ENCODE data around the gene UBE4B.

The UBE4B gene

GRCh38 chr1:10045480-10046355, 13.0 kb downstream of the UBE4B start:
- no peak for TF ChIP-seq CTCF (IDR thresholded peaks at IDR 0.05; ENCODE audit: borderline replicate concordance, insufficient read depth, low read depth, low read length)
- no peak overlapping the region for H3K4me3 ChIP-seq (ENCODE audit: low read depth, low read length)

- TF ChIP-seq CTCF (IDR thresholded peaks at IDR 0.05; ENCODE audit: borderline replicate concordance, insufficient read depth, low read depth, low read length) = no peak
- no peak overlapping the region for H3K4me3 ChIP-seq (ENCODE audit: low read depth, low read length)
Observed at GRCh38 chr1:10046356-10047085, 13.8 kb downstream of the UBE4B start.

GRCh38 chr1:10048601-10049000, 15.8 kb downstream of the UBE4B start:
- no peak overlapping the region for H3K4me3 ChIP-seq (ENCODE audit: low read depth, low read length)
- no peak for TF ChIP-seq CTCF (IDR thresholded peaks at IDR 0.05; ENCODE audit: borderline replicate concordance, insufficient read depth, low read depth, low read length)

- H3K4me3 ChIP-seq (ENCODE audit: low read depth, low read length) = no peak overlapping the region
- TF ChIP-seq CTCF (IDR thresholded peaks at IDR 0.05; ENCODE audit: borderline replicate concordance, insufficient read depth, low read depth, low read length) = no peak
Observed at GRCh38 chr1:10050611-10051010, 17.9 kb downstream of the UBE4B start.

- H3K4me3 ChIP-seq (ENCODE audit: low read depth, low read length) = no peak overlapping the region
- no peak for TF ChIP-seq CTCF (IDR thresholded peaks at IDR 0.05; ENCODE audit: borderline replicate concordance, insufficient read depth, low read depth, low read length)
Observed at GRCh38 chr1:10051656-10052055, 18.9 kb downstream of the UBE4B start.

- TF ChIP-seq CTCF (IDR thresholded peaks at IDR 0.05; ENCODE audit: borderline replicate concordance, insufficient read depth, low read depth, low read length) = no peak
Observed at GRCh38 chr1:10052347-10052746, 19.6 kb downstream of the UBE4B start.

More at GRCh38 chr1:10052347-10052746, 19.6 kb downstream of the UBE4B start:
- no peak overlapping the region for H3K4me3 ChIP-seq (ENCODE audit: low read depth, low read length)

Data from GM12875 (cell line).